ENCODE measurements around the gene CLEC1B.
"Not testable (repeated sequence)": the region's sequence is repeated elsewhere in the genome, so short reads cannot be mapped to it uniquely, and the experiment has no call there.

Gene CLEC1B

DNA sequence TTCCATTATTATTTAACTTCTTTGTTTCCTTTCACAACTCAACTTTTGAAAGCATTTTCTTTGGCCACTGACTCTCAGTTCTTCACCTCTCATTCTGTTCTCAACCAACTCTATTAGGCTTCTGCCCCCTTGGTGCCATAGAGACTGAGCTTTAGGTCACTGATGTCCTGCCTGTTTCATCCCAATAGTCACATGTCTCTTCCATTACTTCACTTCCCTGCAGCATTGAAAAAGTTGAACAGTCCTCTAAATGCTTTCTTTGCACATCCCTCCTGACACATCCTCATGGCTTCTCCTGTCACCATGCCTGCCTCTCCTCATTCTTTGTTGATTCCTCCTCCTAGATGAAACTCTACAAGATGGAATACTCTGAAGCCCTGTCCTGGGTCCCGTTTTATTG lies 25.0 kb downstream of the CLEC1B start:
- DNase-seq = no peak

DNA sequence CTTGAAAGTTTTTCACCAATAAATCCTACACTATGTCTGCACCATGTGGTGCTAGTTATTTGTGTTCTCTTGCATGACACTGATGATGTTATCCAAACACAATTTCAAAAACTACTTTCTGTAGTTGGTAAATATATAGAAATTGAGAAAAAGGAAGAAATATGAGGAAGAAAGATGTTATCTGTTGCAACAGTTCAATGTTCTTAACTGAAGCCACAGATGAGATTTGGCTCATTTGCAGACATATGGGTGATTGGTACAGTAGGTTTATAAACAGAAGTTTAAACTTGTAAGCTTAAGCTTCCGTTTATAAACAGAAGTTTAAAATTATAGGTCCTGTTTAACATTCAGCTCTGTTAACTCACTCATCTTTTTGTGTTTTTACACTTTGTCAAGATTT lies 27.7 kb downstream of the CLEC1B start, which contains the start of gene CLEC12A:
CLEC12A (plus strand) TSS at position 229 of the 400 bp plus-strand sequence. CDS start 188 bp downstream, outside the sequence.
- DNase-seq = no peak

DNA sequence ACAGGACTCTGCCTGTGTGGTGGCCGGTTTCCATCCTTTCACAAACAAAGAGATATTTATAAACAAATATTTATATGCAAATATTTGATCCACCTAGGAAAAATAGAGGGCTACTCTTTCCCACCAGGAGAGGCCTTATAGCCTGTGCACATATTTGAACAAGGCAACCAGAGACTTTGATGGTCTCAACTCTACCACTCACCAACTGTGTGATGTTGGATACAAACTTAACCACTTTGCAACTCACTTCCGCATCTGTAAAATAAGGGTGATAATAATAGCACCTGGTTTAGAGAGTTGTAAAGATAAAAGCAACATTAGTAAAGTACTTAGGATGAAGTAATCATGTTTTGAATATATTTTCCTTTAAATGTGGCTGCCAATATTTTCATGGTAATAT lies 29.2 kb downstream of the CLEC1B start:
- no peak for DNase-seq

DNA sequence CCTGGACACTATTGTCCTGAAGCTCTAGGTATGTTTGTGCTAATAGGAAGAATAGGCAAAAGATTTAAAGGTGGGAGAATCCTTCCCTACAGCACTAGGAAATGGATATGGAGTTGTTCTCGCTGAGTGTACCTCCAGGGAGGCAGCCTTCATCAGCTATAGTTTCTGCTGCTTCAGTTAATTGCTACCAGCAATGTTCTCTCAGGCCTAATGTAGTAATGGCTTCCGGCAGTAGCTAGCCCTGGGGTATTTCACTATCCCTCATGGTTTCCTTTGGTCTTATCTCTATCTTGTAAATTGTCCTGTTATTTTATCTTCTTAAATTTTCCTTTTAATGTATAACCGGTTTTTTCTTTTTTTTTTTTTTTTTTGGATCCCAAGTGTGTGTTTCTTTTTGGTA lies 37.0 kb downstream of the CLEC1B start:
- peak; percentile 69 for DNase-seq

DNA sequence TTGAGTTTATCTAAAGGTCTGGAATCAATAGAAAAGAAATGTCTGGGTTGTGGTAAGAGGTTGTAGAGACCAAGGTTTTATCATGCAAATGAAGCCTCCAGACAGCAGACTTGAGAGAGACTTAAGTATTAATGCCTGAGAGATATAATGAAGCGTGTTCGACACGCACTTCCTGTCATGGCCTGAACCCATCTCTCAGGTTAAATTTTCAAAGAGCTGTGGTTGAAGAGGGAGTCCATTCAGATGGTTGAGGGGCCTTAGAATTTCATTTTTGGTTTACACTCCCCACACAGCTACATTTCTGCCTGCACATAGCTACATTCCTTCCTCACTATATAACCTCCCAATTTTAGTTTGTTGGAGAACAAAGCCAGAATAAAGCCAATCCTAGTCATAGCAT lies 37.8 kb downstream of the CLEC1B start:
- DNase-seq = no peak

DNA sequence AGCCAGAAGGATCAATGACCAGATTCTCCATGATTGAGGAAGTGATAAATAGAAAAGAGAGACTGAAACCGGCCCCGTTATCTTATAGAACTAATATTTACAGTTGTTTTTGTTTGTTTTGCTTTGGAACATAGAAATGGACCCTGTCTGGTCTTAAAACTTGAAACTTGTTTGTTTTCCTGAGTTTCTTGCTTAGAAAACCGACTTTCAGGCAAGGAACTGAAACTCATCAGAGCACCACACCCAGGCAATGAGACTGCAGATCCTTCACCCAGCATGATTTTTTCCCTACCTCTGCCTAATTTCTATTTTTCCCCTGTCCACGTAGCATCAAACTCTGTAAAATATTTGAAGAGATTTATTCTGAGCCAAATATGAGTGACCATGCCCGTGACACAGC lies 38.3 kb downstream of the CLEC1B start:
- no peak for DNase-seq

DNA sequence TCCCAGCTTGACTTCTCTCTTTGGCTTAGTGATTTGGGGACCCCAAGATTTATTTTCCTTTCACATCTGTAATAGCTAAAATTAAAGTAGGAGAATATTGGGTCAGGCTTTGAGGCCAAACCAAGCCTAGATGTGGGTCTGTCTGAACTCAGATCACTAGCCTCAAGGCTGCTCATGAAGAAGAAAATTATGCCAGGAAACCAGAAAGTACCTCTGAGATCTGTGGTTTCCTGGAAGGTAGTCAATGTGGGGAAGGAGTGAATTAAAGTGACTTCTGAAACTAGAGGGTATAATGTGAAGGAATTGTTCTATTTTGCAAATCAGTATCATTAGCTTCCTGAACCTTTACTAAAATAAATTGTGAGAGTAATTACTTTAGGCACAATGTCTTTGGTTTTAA lies 41.1 kb downstream of the CLEC1B start:
- DNase-seq = no peak

DNA sequence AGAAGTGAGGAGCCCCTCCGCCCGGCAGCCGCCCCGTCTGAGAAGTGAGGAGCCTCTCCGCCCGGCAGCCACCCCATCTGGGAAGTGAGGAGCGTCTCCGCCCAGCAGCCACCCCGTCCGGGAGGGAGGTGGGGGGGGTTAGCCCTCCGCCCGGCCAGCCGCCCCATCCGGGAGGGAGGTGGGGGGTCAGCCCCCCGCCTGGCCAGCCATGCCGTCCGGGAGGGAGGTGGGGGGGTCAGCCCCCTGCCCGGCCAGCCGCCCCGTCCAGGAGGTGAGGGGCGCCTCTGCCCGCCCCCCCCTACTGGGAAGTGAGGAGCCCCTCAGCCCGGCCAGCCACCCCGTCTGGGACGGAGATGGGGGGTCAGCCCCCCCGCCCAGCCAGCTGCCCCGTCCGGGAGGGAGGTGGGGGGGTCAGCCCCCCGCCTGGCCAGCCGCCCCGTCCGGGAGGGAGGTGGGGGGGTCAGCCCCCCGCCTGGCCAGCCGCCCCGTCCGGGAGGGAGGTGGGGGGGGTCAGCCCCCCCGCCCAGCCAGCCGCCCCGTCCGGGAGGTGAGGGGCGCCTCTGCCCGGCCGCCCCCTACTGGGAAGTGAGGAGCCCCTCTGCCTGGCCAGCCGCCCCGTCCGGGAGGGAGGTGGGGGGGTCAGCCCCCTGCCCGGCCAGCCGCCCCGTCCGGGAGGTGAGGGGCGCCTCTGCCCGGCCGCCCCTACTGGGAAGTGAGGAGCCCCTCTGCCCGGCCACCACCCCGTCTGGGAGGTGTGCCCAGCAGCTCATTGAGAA lies 45.8 kb downstream of the CLEC1B start:
- not testable (repeated sequence) for DNase-seq

DNA sequence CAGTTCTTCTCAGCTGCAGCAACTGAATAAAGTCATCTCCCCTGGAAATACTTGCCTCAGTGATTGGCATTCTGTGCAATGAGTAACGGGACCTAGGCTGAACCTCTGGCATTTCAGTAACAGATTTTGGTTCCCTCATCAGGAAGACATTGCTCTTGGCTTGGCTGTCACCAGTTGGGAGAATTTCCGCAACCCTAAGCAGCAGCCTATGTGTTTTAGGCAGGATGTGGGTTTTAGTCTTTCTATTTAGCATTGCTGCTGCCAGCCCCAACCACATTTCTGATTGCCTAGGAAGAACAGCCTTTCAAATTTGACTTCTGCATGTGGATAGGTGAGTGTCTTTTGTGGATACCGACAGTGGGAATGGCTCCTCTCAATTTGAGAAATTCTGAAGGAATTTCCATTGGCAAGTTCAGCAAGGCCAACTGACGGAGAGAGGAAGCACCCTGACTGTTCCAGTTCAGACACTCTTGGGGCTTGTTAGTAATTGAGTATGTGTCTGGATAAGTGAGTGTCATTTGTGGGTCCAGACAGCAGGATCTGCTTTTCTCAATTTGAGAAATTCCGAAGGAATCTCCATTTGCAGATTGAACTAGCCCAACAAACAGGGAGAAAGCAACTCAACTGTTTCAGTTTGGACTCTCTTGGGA lies 47.8 kb downstream of the CLEC1B start:
- DNase-seq = no peak

DNA sequence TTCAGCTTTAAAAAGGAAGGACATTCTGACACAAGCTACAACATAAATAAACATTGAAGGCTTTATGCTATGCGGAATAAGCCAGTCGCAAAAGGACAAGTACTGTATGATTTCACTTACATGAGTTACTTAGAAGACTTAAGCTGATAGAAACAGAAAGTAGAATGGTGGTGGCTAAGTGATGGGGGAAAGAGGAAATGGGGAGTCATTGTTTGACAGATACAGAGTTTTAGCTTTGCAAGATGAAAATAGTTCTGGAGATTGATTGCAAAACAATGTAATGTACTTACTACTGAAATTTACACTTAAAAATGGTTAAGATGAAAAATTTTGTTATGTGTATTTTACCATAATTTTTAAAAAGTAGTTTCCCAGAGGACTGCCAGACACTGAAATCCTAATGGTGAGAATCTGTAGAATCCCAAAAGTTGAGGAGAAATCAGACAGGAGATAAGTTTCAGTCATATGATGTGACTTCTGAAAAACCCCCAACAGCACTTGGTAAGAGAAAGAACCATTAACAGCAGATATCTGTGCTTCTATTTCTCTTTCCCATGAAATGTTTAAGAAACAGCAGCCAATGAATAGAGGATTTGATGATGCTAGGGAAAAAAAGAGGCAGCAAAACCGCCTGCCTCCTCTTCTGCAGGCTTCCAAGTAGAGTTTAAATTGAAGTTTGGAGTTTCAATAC lies 50.2 kb downstream of the CLEC1B start:
- no peak for DNase-seq

DNA sequence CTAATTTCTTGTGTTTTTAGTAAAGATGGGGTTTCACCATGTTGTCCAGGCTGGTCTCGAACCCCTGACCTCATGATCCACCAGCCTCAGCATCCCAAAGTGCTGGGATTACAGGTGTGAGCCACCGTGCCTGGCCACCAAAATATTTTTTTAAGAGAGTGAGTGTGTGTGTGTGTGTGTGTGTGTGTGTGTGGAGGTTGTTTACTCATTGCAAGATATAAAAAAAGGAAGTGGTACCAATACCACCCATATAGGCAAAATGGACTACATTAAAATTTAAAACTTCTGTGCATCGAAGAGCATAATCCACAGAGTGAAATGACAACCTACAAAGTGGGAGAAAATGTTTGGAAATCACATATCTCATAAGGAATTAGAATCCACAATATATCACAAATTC lies 51.2 kb downstream of the CLEC1B start:
- DNase-seq = no peak

DNA sequence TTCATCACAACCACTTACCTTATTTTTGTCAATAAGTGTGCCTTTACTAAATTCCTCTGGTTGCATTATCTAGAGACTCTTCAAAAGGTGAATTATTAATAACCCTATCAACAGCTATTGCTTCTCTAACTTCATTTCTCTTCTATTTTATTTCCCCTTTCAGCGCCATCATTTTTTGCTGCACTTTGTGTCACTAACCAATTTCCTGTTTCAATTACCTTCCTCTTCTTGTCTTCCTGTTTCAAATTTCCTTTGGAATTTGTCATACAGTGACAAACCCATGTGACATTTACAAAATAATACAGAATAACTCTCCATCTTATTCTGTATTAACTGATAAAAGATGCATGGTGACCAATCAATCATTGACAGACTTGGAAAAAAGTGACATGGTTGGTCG lies 54.5 kb downstream of the CLEC1B start:
- DNase-seq = no peak

DNA sequence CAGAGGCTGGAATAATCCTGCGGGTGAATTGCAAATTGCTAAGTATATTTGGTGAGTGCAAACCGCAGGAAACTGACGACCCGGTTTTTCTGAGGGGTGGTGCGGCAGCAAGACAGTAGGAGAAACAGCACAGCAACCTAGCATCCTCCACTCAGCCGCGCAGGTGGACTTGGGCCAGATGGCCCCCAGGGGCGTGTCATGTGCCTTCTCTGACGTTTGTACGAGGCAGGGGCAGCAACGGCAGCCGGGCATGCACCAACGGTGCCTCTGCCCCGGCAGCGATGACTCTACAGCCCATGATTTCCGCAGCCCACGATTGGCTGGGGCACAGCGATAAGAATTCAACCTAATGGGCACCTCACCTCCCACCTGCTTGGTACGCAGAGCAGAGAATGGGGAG lies 55.7 kb downstream of the CLEC1B start:
- DNase-seq = no peak

Data from islet precursor cell (in vitro differentiated cells).